IPS-15b (cell line): ENCODE measurements around the gene MRGPRD.
"Not testable (repeated sequence)": the region's sequence is repeated elsewhere in the genome, so short reads cannot be mapped to it uniquely, and the experiment has no call there.

Experiments
- H3K27me3 ChIP-seq: one replicate; pipeline ENCODE4 v1.6.1; 2013; ENCODE audit warnings: low read length; ENCODE audit not compliant: control insufficient read depth, insufficient read depth
- H3K36me3 ChIP-seq: one replicate; pipeline ENCODE4 v1.6.1; 2013; ENCODE audit warnings: low read length; ENCODE audit not compliant: control insufficient read depth, insufficient read depth
- H3K4me1 ChIP-seq: one replicate; pipeline ENCODE4 v1.6.1; 2013; ENCODE audit warnings: mild to moderate bottlenecking, low read length; ENCODE audit not compliant: control insufficient read depth, insufficient read depth
- H3K4me3 ChIP-seq: one replicate; pipeline ENCODE4 v1.5.1; 2013; ENCODE audit warnings: low read depth, low read length
- H3K9ac ChIP-seq: one replicate; pipeline ENCODE4 v1.6.1; 2013; ENCODE audit warnings: low read depth, mild to moderate bottlenecking, low read length
- H3K9me3 ChIP-seq: one replicate; pipeline ENCODE4 v1.6.1; 2013; ENCODE audit warnings: mild to moderate bottlenecking, low read length; ENCODE audit not compliant: control insufficient read depth, insufficient read depth

Gene MRGPRD

GRCh38 chr11:68973706-68974105 is 7.1 kb downstream of the MRGPRD start:
- H3K9me3 ChIP-seq, H3K27me3 ChIP-seq, H3K9ac ChIP-seq, H3K36me3 ChIP-seq, H3K4me1 ChIP-seq, H3K4me3 ChIP-seq: not testable (repeated sequence)

GRCh38 chr11:68973219-68973618 is 7.6 kb downstream of the MRGPRD start:
- H3K36me3 ChIP-seq: no peaks in the 10 kb centered on the region
- no peaks in the 10 kb centered on the region for H3K27me3 ChIP-seq
- no peak overlapping the region for H3K4me3 ChIP-seq

GRCh38 chr11:68970921-68971636 is 9.7 kb downstream of the MRGPRD start:
- no peaks in the 10 kb centered on the region for H3K4me1 ChIP-seq

More at GRCh38 chr11:68973219-68973618, 7.6 kb downstream of the MRGPRD start:
- peaks cover 3% of the 10 kb centered on the region for H3K9me3 ChIP-seq
- H3K9ac ChIP-seq: no peak overlapping the region
- no peaks in the 10 kb centered on the region for H3K4me1 ChIP-seq

GRCh38 chr11:68969386-68969785 is 11.4 kb downstream of the MRGPRD start:
- Histone ChIP-seq H3K36me3 (no peaks in the 10 kb centered on the region), H3K4me3 (no peak overlapping the region), H3K9ac (no peak overlapping the region), H3K4me1 (no peaks in the 10 kb centered on the region), H3K27me3 (no peaks in the 10 kb centered on the region), H3K9me3 (no peaks in the 10 kb centered on the region)

More at GRCh38 chr11:68970921-68971636, 9.7 kb downstream of the MRGPRD start:
- Histone ChIP-seq H3K4me3 (no peak overlapping the region), H3K36me3 (no peaks in the 10 kb centered on the region), H3K9ac (no peak overlapping the region), H3K27me3 (no peaks in the 10 kb centered on the region), H3K9me3 (peaks cover 3% of the 10 kb centered on the region)

DNA sequence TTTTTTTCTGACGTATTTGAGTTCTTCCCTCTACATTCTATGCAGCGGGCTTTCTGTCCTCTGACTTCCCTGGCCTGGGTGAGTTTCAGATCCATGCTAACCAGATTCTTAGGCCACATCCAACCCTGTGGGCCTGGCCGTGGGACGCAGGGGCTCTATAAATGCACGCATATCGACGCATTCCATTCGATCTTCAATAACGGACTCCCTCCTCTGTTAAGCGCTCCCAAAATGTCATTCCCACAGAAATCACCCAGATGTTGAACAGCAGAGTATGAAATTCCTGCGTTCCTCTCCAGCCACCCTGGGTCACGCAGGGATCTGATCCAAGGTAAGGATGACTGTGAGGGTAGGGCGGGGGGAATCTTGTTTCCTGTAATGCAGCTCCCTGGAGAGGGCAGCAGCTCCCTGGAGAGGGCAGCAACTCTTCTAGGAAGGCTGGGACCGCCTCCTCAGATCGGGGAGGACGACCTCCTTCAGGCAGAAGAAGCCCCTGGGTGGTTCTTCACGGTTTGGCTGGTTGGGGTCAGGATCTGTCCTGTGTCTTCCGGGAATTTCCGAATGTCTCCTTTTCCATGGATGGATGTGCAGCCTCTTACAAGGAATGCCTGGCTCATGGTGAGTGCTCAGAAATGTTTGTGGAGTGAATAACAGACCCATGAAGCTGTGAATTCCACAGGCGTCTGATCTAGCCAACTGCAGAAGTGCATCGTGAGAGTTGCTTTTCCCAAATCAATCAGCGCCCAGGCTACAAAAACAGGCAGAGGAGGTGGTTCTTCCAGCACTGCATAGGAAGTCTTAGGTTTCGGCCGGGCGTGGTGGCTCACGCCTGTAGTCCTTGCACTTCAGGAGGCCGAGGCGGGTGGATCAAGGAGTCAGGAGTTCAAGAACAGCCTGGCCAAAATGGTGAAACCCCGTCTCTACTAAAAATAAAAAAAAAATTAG is 12.2 kb downstream of the MRGPRD start:
- Histone ChIP-seq H3K4me3 (no peak overlapping the region), H3K27me3 (no peaks in the 10 kb centered on the region), H3K4me1 (no peaks in the 10 kb centered on the region), H3K9me3 (no peaks in the 10 kb centered on the region), H3K9ac (no peak overlapping the region), H3K36me3 (no peaks in the 10 kb centered on the region)

- no peak overlapping the region for H3K4me3 ChIP-seq
- no peaks in the 10 kb centered on the region for H3K9me3 ChIP-seq
- no peak overlapping the region for H3K9ac ChIP-seq
- H3K27me3 ChIP-seq: no peaks in the 10 kb centered on the region
- H3K4me1 ChIP-seq: no peaks in the 10 kb centered on the region
- H3K36me3 ChIP-seq: no peaks in the 10 kb centered on the region
These were observed 13.6 kb downstream of the MRGPRD start for GRCh38 chr11:68966894-68967780.

- no peaks in the 10 kb centered on the region for H3K27me3 ChIP-seq
- H3K36me3 ChIP-seq: no peaks in the 10 kb centered on the region
- H3K4me1 ChIP-seq: no peaks in the 10 kb centered on the region
- H3K4me3 ChIP-seq: no peak overlapping the region
- no peaks in the 10 kb centered on the region for H3K9me3 ChIP-seq
- H3K9ac ChIP-seq: no peak overlapping the region
These were observed 14.6 kb downstream of the MRGPRD start for GRCh38 chr11:68965901-68966853.

DNA sequence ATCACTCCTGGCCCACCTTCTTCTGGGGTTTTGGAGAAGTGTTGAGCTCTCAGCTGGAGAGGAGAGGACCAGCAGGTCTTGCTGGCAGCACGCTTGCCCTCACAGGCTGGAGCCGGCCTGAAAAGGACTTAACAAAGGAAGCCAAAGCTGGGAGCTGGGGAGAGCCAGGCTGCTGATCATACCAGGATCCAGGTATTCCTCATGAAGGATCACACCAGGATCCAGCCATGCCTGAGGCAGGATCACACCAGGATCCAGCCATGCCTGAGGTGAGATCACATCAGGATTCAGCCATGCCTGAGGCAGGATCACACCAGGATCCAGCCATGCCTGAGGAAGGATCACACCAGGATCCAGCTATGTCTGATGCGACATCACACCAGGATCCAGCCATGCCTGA is 17.0 kb downstream of the MRGPRD start:
- no peak overlapping the region for H3K9ac ChIP-seq
- no peak overlapping the region for H3K4me3 ChIP-seq
- H3K27me3 ChIP-seq: no peaks in the 10 kb centered on the region
- no peaks in the 10 kb centered on the region for H3K36me3 ChIP-seq
- H3K9me3 ChIP-seq: no peaks in the 10 kb centered on the region
- no peaks in the 10 kb centered on the region for H3K4me1 ChIP-seq

DNA sequence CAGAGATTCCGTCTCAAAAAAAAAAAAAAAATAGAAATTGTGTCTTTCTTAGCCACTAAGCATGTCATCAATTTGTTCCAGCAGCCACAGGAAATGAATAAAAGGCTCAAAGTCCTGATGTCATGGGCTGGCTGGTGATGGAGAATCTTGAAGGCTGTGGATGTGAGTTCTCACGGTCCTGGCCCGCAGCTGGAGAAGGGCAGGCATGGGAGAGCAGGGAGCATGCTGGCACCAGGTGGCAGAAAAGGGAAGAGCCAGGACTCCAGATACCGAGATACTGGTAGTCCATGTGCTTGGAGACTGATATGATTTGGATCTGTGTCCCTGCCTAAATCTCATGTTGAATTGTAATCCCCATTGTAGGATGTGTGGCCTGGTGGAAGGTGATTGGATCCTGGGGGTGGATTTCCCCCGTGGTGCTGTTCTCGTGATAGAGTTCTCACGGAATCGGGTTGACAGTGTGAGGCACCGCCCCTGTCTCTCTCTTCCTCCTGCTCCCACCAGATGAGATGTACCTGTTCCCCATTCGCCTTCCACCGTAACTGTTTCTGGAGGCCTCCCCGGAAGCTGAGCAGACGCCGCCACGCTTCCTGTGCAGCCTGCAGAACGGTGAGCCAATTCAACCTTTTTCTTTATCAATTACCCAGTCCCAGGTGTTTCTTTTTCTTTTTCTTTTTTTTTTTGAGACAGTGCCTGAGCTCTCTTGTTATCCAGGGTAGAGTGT is 18.1 kb downstream of the MRGPRD start:
- Histone ChIP-seq H3K4me3 (no peak overlapping the region), H3K36me3 (no peaks in the 10 kb centered on the region), H3K9me3 (no peaks in the 10 kb centered on the region), H3K4me1 (no peaks in the 10 kb centered on the region), H3K27me3 (no peaks in the 10 kb centered on the region), H3K9ac (no peak overlapping the region)

GRCh38 chr11:68961245-68961644 is 19.5 kb downstream of the MRGPRD start:
- Histone ChIP-seq H3K27me3 (no peaks in the 10 kb centered on the region), H3K4me3 (no peak overlapping the region), H3K36me3 (no peaks in the 10 kb centered on the region), H3K4me1 (peaks cover 3% of the 10 kb centered on the region), H3K9me3 (no peaks in the 10 kb centered on the region), H3K9ac (no peak overlapping the region)
